ENCODE data around the gene COX4I1.

- TF ChIP-seq CEBPB (IDR thresholded peaks at IDR 0.05; ENCODE audit: borderline replicate concordance in 1 of 2, low read depth in 2 of 2, low read length in 2 of 2) (no peak), ESRRA (IDR thresholded peaks at IDR 0.05; ENCODE audit: low read length) (no peak), NFXL1 (IDR thresholded peaks at IDR 0.05; ENCODE audit: borderline replicate concordance) (no peak), ZBTB40 (IDR thresholded peaks at IDR 0.05; ENCODE audit: borderline replicate concordance) (no peak), EP300 (IDR thresholded peaks at IDR 0.05; ENCODE audit: borderline replicate concordance in 1 of 2, control insufficient read depth in 1 of 2, low read depth in 2 of 2, low read length in 2 of 2) (no peak)
Observed at GRCh38 chr16:85796599-85796998, 2.9 kb upstream of the COX4I1 start.

Measured in GM12878 (cell line).